ENCODE measurements around the gene UPF3B.
"Not testable (repeated sequence)": the region's sequence is repeated elsewhere in the genome, so short reads cannot be mapped to it uniquely, and the experiment has no call there.

The UPF3B gene

DNA sequence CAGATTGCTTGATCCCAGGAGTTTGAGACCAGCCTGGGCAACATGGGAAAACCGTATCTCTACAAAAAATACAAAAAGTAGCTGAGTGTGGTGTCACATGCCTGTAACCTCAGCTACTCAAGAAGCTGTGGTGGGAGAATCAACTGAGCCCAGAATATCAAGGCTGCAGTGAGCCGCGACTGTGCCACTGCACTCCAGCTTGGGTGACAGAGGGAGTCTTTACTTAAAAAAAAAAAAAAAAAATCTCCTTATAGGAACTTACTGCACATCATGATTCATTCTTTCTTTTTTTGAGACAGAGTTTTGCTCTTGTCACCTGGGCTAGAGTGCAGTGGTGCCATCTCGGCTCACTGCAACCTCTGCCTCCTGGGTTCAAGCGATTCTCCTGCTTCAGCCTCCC is 24.3 kb downstream of the UPF3B start:
- DNase-seq: no peak

DNA sequence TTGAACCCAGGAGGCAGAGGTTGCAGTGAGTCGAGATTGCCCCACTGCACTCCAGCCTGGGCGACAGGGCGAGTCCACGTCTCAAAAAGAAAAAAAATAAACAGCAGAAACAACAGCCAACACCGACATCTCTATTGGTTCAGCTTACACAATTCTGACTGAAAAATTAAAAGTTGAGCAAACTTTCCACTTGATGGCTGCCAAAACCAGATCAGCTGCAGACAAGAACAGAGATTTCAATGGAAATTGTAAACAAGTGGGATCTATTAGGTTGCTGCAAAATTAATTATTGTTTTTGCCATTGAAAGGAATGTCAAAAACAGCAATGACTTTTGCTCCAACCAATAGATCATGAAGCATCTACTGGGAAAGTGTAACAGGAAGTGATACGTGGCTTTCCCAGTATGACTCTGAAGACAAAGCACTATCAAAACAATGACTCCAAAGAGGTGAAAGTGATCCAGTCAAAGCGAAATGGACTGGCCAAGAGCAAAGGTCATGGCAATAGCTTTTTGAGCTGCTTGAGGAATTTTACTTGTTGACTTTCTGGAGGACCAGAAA is 26.3 kb downstream of the UPF3B start:
- DNase-seq: no peak

DNA sequence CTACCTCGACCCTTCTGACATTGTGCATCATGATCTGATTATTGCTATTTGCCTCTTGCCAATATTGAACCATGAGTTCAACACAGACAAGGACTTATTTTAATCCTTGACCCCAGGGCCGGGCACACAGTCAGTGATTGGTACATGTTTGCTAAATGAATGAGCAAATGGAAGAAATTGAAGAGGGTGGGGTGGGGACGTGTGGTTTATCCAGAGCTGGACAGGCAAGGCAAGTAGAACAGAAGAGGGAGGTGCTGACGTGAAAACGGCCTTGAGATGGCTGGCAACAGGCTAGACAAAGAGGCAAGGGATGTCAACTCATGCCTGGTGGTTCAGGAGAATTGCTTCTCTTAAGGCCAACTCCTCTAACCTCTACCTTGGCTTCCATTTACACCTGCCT is 28.5 kb downstream of the UPF3B start:
- not testable (repeated sequence) for DNase-seq

DNA sequence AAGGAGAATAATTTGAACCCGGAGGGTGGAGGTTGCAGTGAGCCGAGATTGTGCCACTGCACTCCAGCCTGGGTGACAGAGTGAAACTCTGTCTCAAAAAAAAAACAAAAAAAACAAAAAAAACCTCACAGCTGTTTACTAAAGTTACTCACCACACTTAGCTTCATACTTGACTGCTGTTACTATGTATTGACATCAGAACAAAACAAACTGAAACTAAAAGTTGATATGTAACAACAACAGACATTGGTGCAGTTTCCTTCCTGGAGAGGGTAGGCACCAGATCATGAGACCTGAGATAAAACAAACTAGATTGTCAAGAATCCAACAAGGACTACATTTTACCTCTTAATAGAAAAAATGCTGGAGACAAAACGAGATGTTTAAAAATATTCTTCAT is 31.1 kb downstream of the UPF3B start:
- not testable (repeated sequence) for DNase-seq

DNA sequence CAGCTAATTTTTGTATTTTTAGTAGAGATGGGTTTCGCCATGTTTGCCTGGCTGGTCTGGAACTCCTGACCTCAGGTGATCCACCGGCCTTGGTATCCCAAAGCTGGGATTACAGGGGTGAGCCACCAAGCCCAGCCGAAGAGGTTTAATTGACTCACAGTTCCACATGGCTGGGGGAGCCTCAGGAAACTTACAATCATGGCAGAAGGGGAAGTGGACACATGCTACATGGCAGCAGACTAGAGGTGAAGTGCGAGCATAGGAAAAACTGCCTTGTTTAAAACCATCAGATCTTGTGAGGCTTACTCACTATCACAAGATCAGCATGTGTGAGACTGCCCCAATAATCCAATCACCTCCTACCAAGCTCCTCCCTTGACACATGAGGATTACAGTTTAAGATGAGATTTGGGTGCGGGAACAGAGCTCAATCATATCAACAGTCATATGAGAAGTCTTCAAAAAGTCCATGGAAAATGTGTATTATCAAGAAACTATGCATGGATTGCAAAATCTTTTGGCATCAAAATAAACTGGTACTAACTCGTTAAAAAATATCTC is 35.6 kb downstream of the UPF3B start:
- DNase-seq: no peak

DNA sequence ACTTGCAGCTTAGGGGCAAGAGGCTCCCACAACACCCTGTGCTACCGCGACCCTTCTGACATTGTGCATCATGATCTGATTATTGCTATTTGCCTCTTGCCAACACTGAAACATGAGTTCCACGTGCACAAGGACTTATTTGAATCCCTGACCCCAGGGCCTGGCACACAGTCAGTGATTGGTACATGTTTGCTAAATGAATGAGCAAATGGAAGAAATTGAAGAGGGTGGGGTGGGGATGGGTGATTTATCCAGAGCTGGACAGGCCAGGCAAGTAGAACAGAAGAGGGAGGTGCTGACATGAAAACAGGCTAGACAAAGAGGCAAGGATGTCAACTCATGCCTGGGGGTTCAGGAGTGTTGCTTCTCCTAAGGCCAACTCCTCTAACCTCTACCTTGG is 36.5 kb downstream of the UPF3B start:
- DNase-seq: no peak

DNA sequence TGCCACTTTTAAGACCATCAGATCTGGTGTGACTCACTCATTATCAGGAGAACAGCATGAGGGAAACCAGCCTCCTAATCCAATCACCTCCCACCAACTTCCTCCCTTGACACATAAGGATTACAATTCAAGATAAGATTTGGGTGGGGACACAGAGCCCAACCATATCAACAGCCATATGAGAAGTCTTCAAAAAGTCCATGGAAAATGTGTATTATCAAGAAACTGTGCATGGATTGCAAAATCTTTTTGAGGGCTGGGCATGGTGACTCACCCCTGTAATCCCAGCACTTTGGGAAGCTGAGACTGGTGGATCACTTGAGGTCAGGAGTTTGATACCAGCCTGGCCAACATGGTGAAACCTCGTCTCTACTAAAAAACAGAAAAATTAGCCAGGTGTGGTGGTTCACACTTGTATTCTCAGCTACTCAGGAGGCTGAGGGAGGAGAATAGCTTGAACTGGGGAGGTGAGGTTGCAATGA is 43.5 kb downstream of the UPF3B start:
- DNase-seq: no peak

DNA sequence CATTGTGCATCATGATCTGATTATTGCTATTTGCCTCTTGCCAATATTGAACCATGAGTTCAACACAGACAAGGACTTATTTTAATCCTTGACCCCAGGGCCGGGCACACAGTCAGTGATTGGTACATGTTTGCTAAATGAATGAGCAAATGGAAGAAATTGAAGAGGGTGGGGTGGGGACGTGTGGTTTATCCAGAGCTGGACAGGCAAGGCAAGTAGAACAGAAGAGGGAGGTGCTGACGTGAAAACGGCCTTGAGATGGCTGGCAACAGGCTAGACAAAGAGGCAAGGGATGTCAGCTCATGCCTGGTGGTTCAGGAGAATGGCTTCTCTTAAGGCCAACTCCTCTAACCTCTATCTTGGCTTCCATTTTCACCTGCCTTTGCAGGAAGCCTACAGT is 44.3 kb downstream of the UPF3B start:
- not testable (repeated sequence) for DNase-seq

DNA sequence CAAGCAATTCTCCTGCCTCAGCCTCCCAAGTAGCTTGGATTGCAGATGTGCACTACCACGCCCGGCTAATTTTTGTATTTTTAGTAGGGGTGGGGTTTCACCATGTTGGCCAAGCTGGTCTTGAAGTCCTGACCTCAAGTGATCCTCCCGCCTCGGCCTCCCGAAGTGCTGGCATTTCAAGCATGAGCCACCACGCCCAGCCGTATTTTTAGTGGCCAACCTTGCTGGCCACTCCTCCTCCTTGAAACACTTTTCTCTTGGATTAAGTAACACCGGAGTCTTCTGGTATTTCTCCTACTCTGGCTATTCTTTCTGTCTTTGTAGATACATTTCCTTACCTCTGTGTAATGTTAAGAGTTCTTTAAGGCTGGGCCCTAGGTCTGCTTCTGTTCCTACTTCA is 50.2 kb downstream of the UPF3B start:
- DNase-seq: no peak

DNA sequence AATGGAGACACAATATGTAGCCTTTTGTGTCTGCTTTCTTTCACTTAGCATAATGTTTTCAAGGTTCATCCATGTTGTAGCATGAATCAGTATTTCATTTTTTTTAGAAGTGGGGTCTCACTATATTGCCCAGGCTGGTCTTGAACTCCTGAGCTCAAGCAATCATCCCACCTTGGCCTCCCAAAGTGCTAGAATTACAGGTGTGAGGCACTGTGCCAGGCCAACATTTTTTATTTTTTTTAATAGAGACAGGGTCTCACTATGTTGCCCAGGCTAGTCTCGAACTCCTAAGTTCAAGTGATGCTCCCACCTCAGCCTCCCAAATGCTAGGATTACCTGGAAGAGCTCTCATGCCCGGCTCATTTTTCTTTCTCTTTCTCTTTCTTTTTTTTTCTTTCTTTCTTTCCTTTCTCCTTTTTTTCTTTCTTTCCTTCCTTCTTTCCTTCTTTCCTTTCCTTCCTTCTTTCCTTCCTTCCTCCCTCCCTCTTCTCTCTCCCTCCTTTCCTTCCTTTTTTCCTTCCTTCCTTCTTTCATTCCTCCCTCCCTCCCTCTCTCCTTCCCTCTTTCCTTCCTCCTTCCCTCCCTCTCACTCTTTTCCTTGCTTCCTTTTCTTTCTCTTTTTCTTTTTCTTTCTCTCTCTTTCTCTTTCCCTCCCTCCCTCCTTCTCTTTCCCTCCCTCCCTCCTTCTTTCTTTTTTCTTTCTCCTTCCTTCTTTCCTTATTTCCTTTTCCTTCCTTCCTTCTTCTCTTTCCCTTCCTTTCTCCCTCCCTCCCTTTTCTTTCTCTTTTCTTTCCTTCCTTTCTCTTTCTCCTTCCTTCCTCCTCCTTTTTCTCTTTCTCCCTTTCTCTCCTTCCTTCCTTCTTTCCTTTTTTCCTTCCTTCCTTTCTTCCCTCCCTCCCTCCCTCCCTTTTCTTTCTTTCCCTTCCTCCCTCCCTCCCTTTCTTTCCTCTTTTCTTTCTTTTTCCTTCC is 51.2 kb downstream of the UPF3B start:
- DNase-seq: no peak

DNA sequence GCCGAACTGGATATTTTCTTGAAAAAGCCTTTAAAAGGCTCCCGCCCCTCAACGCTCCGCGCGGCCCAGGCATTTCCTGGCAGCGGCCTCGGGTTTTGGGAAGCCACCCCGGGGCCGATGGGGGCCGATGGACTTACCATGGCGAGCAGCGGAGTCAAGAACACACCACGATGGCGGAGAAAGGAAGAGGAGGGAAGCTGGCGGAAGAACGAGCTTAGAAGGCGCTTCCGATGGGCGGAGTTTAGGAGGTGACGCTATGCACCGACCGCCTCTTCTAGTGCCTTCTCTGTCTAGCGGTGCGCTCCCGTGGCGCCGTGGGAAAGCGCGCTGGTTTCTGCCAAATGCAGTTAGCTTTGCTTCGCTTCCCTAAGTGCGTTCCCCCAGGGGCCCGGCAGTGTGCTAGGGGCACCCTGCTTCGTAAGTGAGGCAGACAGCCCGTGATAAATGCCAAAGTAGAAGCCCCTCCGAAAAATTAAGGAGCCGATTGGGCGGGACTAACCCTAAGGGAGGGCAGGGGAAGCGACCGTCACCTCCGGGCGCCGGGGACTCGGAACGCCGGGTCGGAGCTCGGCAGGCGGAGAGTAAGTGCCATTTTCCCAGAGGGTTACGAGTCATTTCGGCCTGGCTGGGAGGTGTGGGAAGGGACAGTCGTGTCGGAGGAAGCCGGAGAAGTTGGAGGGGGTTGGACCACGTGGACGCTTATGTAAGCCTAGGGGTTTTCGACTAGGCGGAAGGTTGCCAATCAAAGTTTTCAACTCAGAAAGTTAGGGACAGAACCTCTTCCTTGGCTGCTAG is 61.1 kb downstream of the UPF3B start, which contains the start of gene RPL39:
RPL39 (minus strand) TSS at position 194 of the 795 bp plus-strand sequence; CDS start at position 140, 54 bp downstream.
- DNase-seq: peak; percentile 12 to 87 (median 76)

DNA sequence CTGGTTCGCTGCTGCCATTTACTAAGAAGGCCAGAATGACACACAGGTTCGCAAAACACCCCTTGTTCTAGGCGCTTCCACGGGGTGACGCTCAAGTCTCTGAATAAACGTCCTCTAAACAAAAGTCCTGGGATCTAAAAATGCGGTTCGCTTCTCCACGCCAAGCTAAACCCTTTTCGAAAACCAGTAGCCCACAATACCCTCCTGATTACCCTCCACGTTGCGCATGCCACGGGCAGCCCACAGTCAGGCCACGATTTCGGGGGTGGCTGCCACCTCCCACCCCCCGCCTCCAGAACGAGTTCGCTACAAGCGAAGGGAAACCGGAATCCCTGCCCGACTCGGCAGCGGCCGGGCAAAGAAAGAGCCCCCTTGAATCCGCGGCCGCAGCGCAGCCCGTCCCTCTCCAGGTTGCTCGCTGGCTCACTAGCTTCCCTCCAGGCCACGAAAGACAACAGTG is 61.8 kb downstream of the UPF3B start:
- peak in 21 of 58 donors; percentile 1 to 38 (median 22) for DNase-seq

DNA sequence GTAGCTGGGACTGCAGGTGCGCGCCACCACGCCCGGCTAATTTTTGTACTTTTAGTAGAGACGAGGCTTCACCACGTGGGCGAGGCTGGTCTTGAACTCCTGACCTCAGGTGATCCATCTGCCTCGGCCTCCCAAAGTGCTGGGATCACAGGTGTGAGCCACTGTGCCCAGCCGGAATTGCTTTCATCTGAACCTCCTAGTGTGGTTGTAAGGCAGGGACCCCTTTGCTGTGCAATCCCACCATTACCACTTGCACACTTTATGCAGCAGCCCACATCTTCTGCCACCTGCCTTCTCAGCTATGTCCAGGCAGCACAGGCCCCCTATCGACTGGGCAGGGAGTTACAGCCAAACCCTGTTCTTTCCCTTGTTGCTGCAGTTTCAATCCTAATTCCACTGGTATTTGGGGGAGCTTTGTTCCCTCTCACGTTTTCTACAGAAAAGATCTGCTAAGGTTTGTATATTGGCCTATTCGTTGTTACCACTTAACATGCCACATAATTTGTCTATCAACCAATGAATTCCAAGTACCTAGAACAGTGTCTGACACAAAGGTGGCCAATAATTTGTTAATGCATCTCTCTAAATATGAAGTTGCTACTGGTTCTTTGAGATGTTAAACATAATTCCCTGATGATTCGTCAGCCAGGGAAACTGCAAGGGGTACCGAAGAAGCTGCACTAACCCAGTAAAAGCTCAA is 67.9 kb downstream of the UPF3B start:
- no peak for DNase-seq

Measured in anterior cingulate cortex (tissue), 58 donors.